ENCODE results near the gene SRSF10.

SRSF10 gene

GRCh38 chr1:23984417-23985186 is 4.5 kb upstream of the SRSF10 start:
- H3K36me3 ChIP-seq (ENCODE audit: low read length) = peaks cover under 1% of the 10 kb centered on the region
- H3K4me3 ChIP-seq (ENCODE audit: insufficient read depth, low read length, poor library complexity, severe bottlenecking) = no peak overlapping the region
- no peaks in the 10 kb centered on the region for H3K9me3 ChIP-seq (ENCODE audit: insufficient read depth, low read length)
- no peaks in the 10 kb centered on the region for H3K9me2 ChIP-seq (replicated peaks; ENCODE audit: insufficient read depth, low read length)
- no peaks in the 10 kb centered on the region for H3K27me3 ChIP-seq (ENCODE audit: low read length)
- no peak for TF ChIP-seq EZH2phosphoT487 (conservative IDR thresholded peaks at IDR 0.05; ENCODE audit: low read length)
- no peak for TF ChIP-seq CTCF (IDR thresholded peaks at IDR 0.05; ENCODE audit: insufficient read depth, low read length, poor library complexity, severe bottlenecking)
- H3K79me2 ChIP-seq (ENCODE audit: insufficient read depth, low read length) = peaks cover 5% of the 10 kb centered on the region
- peaks cover 17% of the 10 kb centered on the region for H3F3A ChIP-seq (ENCODE audit: insufficient read depth)
- no peak overlapping the region for H3K27ac ChIP-seq (ENCODE audit: low read depth, low read length)
- H2AFZ ChIP-seq (ENCODE audit: low read depth, low read length, severe bottlenecking) = no peak overlapping the region
- H3K9ac ChIP-seq (ENCODE audit: low read length) = no peak overlapping the region
- H4K20me1 ChIP-seq (ENCODE audit: low read depth, low read length) = no peaks in the 10 kb centered on the region
- no peak overlapping the region for H3K4me2 ChIP-seq (ENCODE audit: low read depth, low read length, poor library complexity, severe bottlenecking)

GRCh38 chr1:23980728-23981070 is 572 bp upstream of the SRSF10 start:
- Histone ChIP-seq H3K4me3 (ENCODE audit: insufficient read depth, low read length, poor library complexity, severe bottlenecking) (peak overlapping the region; percentile 44), H3F3A (ENCODE audit: insufficient read depth) (peaks cover 54% of the 10 kb centered on the region), H4K20me1 (ENCODE audit: low read depth, low read length) (peaks cover 26% of the 10 kb centered on the region), H3K4me2 (ENCODE audit: low read depth, low read length, poor library complexity, severe bottlenecking) (peak overlapping the region; percentile 91), H3K9me2 (replicated peaks; ENCODE audit: insufficient read depth, low read length) (no peaks in the 10 kb centered on the region), H3K9ac (ENCODE audit: low read length) (peak overlapping the region; percentile 99), H3K79me2 (ENCODE audit: insufficient read depth, low read length) (peaks cover 44% of the 10 kb centered on the region), H3K27me3 (ENCODE audit: low read length) (no peaks in the 10 kb centered on the region), H2AFZ (ENCODE audit: low read depth, low read length, severe bottlenecking) (peak overlapping the region; percentile 21), H3K27ac (ENCODE audit: low read depth, low read length) (peak overlapping the region; percentile 97), H3K9me3 (ENCODE audit: insufficient read depth, low read length) (no peaks in the 10 kb centered on the region), H3K36me3 (ENCODE audit: low read length) (peaks cover 34% of the 10 kb centered on the region)
- TF ChIP-seq EZH2phosphoT487 (conservative IDR thresholded peaks at IDR 0.05; ENCODE audit: low read length) (no peak), CTCF (IDR thresholded peaks at IDR 0.05; ENCODE audit: insufficient read depth, low read length, poor library complexity, severe bottlenecking) (no peak)

GRCh38 chr1:23979387-23979880 is 693 bp downstream of the SRSF10 start:
- H3F3A ChIP-seq (ENCODE audit: insufficient read depth) = peaks cover 66% of the 10 kb centered on the region
- no peaks in the 10 kb centered on the region for H3K9me3 ChIP-seq (ENCODE audit: insufficient read depth, low read length)
- peaks cover 35% of the 10 kb centered on the region for H4K20me1 ChIP-seq (ENCODE audit: low read depth, low read length)
- TF ChIP-seq CTCF (IDR thresholded peaks at IDR 0.05; ENCODE audit: insufficient read depth, low read length, poor library complexity, severe bottlenecking) = no peak
- no peak for TF ChIP-seq EZH2phosphoT487 (conservative IDR thresholded peaks at IDR 0.05; ENCODE audit: low read length)
- peaks cover 45% of the 10 kb centered on the region for H3K36me3 ChIP-seq (ENCODE audit: low read length)
- no peak overlapping the region for H2AFZ ChIP-seq (ENCODE audit: low read depth, low read length, severe bottlenecking)
- H3K27ac ChIP-seq (ENCODE audit: low read depth, low read length) = peak overlapping the region; percentile 97
- H3K4me3 ChIP-seq (ENCODE audit: insufficient read depth, low read length, poor library complexity, severe bottlenecking) = peak overlapping the region; percentile 99
- H3K9me2 ChIP-seq (replicated peaks; ENCODE audit: insufficient read depth, low read length) = no peaks in the 10 kb centered on the region
- peak overlapping the region; percentile 95 for H3K4me2 ChIP-seq (ENCODE audit: low read depth, low read length, poor library complexity, severe bottlenecking)
- H3K27me3 ChIP-seq (ENCODE audit: low read length) = no peaks in the 10 kb centered on the region
- peak overlapping the region; percentile 99 for H3K9ac ChIP-seq (ENCODE audit: low read length)
- peaks cover 57% of the 10 kb centered on the region for H3K79me2 ChIP-seq (ENCODE audit: insufficient read depth, low read length)

Measured in SU-DHL-6 (cell line).